Testis (tissue), 2 donors: ENCODE data around the gene MCF2L.

Experiments
- POLR2A ChIP-seq: fragments of 450-650 bp; IDR thresholded peaks from one replicate; pipeline ENCODE4 v1.6.1; 2017; ENCODE audit warnings: antibody characterized with exemption, mild to moderate bottlenecking, moderate library complexity
- TF ChIP-seq, protein P1 (sequence below), 3 experiments: fragments of 450-650 bp in 2 of 3; fragments of 200-600 bp in 1 of 3; sonication (generic) in 1 of 3; IDR thresholded peaks; one replicate each; pipeline ENCODE4 v1.5.1; 2016 to 2019; ENCODE audit warnings: antibody characterized with exemption in 3 of 3, mild to moderate bottlenecking in 2 of 3, moderate library complexity in 1 of 3

- no peak for TF ChIP-seq POLR2A
- TF ChIP-seq, protein P1, sequence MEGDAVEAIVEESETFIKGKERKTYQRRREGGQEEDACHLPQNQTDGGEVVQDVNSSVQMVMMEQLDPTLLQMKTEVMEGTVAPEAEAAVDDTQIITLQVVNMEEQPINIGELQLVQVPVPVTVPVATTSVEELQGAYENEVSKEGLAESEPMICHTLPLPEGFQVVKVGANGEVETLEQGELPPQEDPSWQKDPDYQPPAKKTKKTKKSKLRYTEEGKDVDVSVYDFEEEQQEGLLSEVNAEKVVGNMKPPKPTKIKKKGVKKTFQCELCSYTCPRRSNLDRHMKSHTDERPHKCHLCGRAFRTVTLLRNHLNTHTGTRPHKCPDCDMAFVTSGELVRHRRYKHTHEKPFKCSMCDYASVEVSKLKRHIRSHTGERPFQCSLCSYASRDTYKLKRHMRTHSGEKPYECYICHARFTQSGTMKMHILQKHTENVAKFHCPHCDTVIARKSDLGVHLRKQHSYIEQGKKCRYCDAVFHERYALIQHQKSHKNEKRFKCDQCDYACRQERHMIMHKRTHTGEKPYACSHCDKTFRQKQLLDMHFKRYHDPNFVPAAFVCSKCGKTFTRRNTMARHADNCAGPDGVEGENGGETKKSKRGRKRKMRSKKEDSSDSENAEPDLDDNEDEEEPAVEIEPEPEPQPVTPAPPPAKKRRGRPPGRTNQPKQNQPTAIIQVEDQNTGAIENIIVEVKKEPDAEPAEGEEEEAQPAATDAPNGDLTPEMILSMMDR (IDR thresholded peaks at IDR 0.05): no peak
These were observed 18.1 kb downstream of the MCF2L start for GRCh38 chr13:112986946-112987681.
